ENCODE measurements around the gene CERCAM.
"Not testable (repeated sequence)": the region's sequence is repeated elsewhere in the genome, so short reads cannot be mapped to it uniquely, and the experiment has no call there.

The CERCAM gene

GRCh38 chr9:128392302-128393144 lies 28.1 kb upstream of the CERCAM start:
- in situ Hi-C loops (cut with HindIII; ENCODE audit: low sequenced_read_pairs): no loop called here

GRCh38 chr9:128393145-128393775 lies 27.4 kb upstream of the CERCAM start:
- in situ Hi-C loops (cut with HindIII; ENCODE audit: low sequenced_read_pairs): no loop called here

- in situ Hi-C loops (cut with HindIII; ENCODE audit: low sequenced_read_pairs): no loop called here
Measured at GRCh38 chr9:128393970-128394369, 26.7 kb upstream of the CERCAM start.

- in situ Hi-C loops (cut with HindIII; ENCODE audit: low sequenced_read_pairs): no loop called here
Measured at GRCh38 chr9:128394379-128395168, 26.1 kb upstream of the CERCAM start.

- in situ Hi-C loops (cut with HindIII; ENCODE audit: low sequenced_read_pairs): no loop called here
Measured at GRCh38 chr9:128396970-128397613, 23.6 kb upstream of the CERCAM start.

GRCh38 chr9:128397831-128398230 lies 22.8 kb upstream of the CERCAM start:
- in situ Hi-C loops (cut with HindIII; ENCODE audit: low sequenced_read_pairs): no loop called here

- in situ Hi-C loops (cut with HindIII; ENCODE audit: low sequenced_read_pairs): no loop called here
Measured at GRCh38 chr9:128399861-128400260, 20.8 kb upstream of the CERCAM start.

- in situ Hi-C loops (cut with HindIII; ENCODE audit: low sequenced_read_pairs): no loop called here
Measured at GRCh38 chr9:128404560-128404959, 16.1 kb upstream of the CERCAM start.

- in situ Hi-C loops (cut with HindIII; ENCODE audit: low sequenced_read_pairs): no loop called here
Measured at GRCh38 chr9:128405077-128405779, 15.4 kb upstream of the CERCAM start.

GRCh38 chr9:128405780-128406171 lies 14.9 kb upstream of the CERCAM start:
- in situ Hi-C loops (cut with HindIII; ENCODE audit: low sequenced_read_pairs): no loop called here

- in situ Hi-C loops (cut with HindIII; ENCODE audit: low sequenced_read_pairs): no loop called here
Measured at GRCh38 chr9:128406848-128407391, 13.7 kb upstream of the CERCAM start.

GRCh38 chr9:128408963-128409431 lies 11.7 kb upstream of the CERCAM start:
- in situ Hi-C loops (cut with HindIII; ENCODE audit: low sequenced_read_pairs): no loop called here

- in situ Hi-C loops (cut with HindIII; ENCODE audit: low sequenced_read_pairs): no loop called here
Measured at GRCh38 chr9:128409450-128409849, 11.2 kb upstream of the CERCAM start.

- in situ Hi-C loops (cut with HindIII; ENCODE audit: low sequenced_read_pairs): no loop called here
Measured at GRCh38 chr9:128409978-128410377, 10.7 kb upstream of the CERCAM start.

- in situ Hi-C loops (cut with HindIII; ENCODE audit: low sequenced_read_pairs): no loop called here
Measured at GRCh38 chr9:128411364-128412119, 9.1 kb upstream of the CERCAM start.

GRCh38 chr9:128412120-128412790 lies 8.4 kb upstream of the CERCAM start:
- in situ Hi-C loops (cut with HindIII; ENCODE audit: low sequenced_read_pairs): no loop called here

GRCh38 chr9:128413728-128414127 lies 6.9 kb upstream of the CERCAM start:
- in situ Hi-C loops (cut with HindIII; ENCODE audit: low sequenced_read_pairs): not testable (repeated sequence)

GRCh38 chr9:128414461-128414860 lies 6.2 kb upstream of the CERCAM start:
- in situ Hi-C loops (cut with HindIII; ENCODE audit: low sequenced_read_pairs): no loop called here

- in situ Hi-C loops (cut with HindIII; ENCODE audit: low sequenced_read_pairs): no loop called here
Measured at GRCh38 chr9:128415281-128415680, 5.4 kb upstream of the CERCAM start.

Data from endothelial cell of hepatic sinusoid (primary cell).